Right renal cortex interstitium (tissue), 3 donors: ENCODE results near the gene TRIM62. TPM values are rescaled to one million over a fixed set of nuclear protein-coding genes. Genes with fewer than 3 reads are reported as not detected.
"Not testable (repeated sequence)": the region's sequence is repeated elsewhere in the genome, so short reads cannot be mapped to it uniquely, and the experiment has no call there.

ENCODE experiments used
- DNase-seq, 3 donors: peaks; one replicate each; pipeline ENCODE4 v3.0.0-alpha.2; 2013; ENCODE audit warnings: low read depth in 3 of 3, low spot score in 2 of 3
- polyA plus RNA-seq, 3 donors: library from polyadenylated mRNA; unstranded; fragments of 120-200 nt; gene quantifications; one replicate each; pipeline ENCODE4 v1.2.1, GENCODE V29; 2013; ENCODE audit not compliant: insufficient read length in 3 of 3

Gene TRIM62
- polyA plus RNA-seq, 3 donors = 6.2 to 6.7 (median 6.4) TPM

DNA sequence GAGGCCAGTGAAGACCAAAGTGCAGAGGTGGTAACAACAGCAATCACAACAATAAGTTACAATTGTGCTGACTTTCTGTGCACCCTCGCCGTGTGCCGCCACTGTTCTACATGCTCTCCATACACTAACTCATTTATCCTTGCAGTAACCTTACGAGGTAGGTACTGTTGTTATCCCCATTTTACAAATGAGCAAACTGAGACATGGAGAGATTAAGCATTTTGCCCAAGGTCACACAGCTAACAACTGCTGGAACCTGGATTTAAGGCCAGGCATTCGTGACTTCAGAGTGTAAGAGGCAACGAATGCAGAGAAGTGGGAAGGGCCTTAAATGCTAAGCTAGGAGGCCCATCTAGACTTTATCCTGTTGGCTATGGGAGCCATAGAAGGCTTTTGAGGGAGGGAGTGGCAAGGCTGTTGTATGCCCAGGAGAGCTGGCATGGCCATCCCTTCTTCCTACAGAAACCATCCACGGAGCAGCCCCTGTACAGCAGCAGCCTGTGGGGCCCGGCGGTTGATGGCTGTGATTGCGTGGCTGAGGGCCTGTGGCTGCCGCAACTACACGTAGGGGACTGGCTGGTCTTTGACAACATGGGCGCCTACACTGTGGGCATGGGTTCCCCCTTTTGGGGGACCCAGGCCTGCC is 64.3 kb downstream of the TRIM62 start:
- DNase-seq = no peak

DNA sequence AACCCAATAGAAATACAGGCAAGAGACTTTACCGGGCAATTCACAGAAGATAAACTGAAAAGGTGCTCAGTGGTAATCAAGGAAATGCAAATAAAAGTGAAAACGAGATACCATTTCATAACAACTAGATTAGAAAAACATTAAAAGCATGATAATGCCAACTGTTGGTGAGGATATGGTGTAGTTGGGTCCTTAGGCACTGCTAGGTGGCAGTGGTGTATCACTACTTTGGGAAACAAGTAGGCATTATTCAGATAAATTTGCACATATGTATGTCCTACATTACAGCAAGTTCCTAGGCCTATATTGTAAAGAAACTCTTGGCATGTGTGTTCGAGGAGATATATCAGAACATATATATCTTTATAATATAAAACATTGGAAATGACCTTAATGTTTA is 69.9 kb downstream of the TRIM62 start:
- no peak for DNase-seq

DNA sequence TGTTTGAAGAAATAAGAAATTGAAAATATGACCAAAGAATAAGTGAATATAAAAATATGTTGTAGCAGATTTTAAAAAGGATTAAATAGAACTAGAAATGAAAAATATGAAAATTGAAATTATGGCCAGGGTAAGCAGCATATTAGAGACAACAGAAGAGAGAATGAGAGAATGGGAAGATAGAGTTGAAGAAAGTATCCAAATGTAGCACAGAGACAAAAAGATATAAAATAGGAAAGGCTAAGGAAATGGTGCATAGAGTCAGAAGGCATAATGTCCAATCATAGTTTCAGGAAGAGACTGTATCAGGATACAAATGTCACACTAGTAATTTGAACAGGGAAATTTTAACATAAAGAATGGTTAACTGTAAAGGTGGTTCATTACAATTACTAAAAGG is 71.4 kb downstream of the TRIM62 start:
- DNase-seq = no peak

DNA sequence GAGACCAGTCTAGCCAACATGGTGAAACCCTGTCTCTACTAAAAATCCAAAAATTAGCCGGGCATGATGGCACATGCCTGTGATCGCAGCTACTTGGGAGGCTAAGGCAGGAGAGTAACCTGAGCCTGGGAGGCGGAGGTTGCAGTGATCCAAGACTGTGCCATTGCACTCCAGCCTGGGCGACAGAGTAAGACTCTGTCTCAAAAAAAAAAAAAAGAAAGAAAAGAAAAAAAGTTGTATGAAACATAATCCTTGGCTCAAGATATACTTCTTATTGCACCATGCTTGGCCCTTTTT is 81.8 kb downstream of the TRIM62 start:
- not testable (repeated sequence) for DNase-seq

DNA sequence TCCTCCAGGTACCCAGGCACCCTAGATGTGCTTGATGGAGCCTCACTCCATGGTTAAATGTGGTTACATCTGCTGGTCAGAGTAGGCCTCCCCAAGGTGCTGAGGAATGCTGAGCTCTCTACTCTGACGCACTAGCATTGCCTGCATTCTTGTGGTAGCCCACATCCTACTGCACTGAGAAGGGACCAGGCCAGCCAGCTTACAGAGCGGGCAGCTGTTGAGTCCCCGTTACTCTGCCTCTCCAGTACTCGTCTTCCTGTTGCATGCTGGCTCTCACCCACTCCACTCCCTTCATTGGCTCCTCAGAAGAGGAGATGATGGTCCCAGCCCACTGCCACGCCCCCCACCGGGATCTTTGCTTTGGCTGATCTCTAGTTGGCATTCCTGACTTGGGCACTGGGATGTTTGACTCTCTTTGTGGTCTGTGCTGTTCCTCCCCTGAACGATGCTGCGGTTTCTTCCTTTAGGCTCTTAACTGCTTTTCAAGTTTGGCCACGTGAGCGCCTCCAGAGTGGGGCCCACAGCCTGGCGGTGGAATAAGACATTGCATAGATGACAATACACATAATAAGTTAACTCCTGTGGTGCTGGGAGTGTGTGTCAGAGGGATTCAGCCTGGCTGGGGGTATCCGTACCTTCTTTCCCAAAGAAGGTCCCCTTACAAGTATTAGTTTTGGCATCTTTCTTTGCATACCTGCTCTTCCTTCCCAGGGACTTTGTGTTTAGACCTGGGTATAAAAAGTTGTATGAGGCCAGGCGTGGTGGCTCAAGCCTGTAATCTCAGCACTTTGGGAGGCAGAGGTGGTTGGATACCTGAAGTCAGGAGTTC is 82.3 kb downstream of the TRIM62 start:
- no peak for DNase-seq

DNA sequence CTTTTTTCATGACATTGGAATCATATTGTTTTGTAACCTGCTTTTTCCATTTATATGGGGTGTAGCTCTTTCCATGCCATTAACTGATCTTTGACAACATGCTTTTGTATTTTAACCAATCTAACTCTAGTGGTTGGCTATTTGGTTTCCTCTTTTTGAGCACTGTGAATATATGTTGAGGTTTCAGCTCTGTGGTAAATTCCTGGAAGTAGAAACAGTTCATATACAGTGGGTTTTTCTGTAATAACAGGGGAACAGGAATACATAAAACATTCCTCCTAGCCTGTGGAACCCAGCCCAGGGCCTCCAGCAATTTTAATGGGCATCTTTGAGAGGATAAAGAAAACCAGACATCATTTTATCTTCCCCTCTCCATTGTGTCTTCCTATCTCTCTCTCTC is 83.5 kb downstream of the TRIM62 start:
- no peak for DNase-seq

DNA sequence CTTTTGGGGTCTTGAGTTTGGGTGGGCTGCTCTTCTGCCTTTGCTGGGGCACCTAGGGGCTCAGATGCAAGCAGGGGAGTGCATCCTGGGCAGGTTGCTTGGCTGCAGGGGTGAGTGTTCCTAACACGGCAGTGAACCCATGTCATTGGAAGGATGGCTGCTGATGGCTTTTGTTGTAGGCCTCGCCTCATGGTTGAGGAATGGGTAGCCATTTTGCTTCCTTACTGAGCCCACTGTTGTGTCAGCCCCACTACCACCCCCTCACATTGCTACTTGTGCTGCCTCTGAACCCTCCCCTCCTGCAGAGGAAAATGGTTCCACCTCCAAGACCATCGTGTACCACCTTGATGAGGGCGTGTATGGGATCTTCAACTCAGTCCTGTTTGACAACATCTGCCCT is 84.1 kb downstream of the TRIM62 start:
- DNase-seq = no peak

DNA sequence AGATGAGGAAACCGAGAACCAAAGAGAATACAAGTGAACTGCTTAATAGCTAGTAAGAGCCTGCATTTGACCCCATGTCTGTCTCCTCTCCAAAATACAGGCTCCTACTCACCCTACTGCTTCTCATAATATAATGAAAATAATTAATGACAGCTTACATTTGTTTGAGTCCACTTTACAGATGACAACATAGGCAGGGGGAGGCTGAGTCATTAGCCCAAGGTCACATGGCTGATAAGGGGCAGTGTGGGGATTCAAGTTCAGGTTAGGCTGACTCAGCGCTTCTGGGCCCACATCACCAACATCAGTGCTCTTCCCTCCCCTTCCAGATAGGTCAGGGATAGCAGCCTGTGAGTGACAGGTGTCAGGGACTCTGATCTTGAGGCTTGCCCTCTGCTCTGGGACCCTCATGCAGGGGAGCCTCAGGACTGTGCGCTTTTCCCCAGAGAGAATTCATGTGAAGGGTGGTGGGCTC is 84.7 kb downstream of the TRIM62 start:
- no peak for DNase-seq

DNA sequence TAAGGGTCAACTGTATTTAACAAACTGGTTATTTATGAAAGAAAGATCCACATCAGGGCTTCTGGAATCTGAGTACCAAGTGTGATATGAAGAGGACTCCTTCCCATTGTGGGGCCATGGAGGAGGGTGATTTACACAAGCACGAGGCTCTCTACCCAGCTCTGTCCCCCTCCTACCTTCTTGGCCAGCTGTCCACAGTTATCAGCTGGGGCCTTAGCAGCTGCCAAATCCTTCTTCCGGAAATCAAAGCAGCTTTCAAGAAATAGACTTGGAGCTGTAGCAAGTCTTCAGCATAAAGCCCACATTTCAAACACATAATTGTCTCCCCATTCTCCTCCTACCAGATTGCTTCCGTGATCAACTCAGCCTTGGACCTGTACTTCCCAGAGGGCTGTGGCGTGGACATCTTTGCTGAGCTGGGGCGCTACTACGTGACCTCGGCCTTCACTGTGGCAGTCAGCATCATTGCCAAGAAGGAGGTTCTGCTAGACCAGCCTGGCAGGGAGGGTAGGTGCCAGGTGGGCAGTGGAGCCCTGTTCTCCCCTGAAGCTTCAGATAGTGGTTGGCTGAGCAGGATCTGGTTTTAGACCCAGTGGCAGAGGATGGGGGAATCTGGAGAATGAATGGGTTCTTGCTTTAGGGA is 85.4 kb downstream of the TRIM62 start:
- no peak for DNase-seq

Other genes with a start within 250 kb of the TRIM62 start
- gene RNF19B, start 217.2 kb downstream of the TRIM62 start, polyA plus RNA-seq = 10 to 100 TPM; 18.1 to 19.1 (median 18.8) TPM
- gene AK2, start 145.2 kb downstream of the TRIM62 start, polyA plus RNA-seq = 100 to 1,000 TPM; 198 to 213 (median 208) TPM
- gene AZIN2, start 100.9 kb downstream of the TRIM62 start, polyA plus RNA-seq = 1 to 10 TPM; 5.2 to 7.6 (median 5.5) TPM
- gene ZNF362, start 74.4 kb upstream of the TRIM62 start, polyA plus RNA-seq = 10 to 100 TPM; 47.4 to 53.7 (median 50.4) TPM
- not detected for gene A3GALT2, start 139.1 kb upstream of the TRIM62 start, polyA plus RNA-seq
- gene PHC2, start 249.1 kb upstream of the TRIM62 start, polyA plus RNA-seq = 100 to 1,000 TPM; 102 to 107 (median 105) TPM